IMR-90 (cell line): Measurements from ENCODE around the gene DHRSX. TPM values are rescaled to one million over a fixed set of nuclear protein-coding genes. Genes with fewer than 3 reads are reported as not detected.

Experiments used
- ATAC-seq: fragments of 200-7000 bp; cut with Tn5 transposase; 2 replicates; pipeline ENCODE4 v1.9.1; 2020; ENCODE audit warnings: low read depth, mild to moderate bottlenecking, moderate library complexity
- BruUV-seq: library from RNA; stranded (reverse); fragments of 400-500 nt; replicated peaks from 2 replicates; lab custom pipeline; 2021; lab: Mats Ljungman, UMichigan
- CTCF ChIA-PET: fragments of 300-600 bp; formaldehyde crosslinking; extraction: SDS; loops from one replicate; lab custom pipeline; 2021; ENCODE audit warnings: antibody characterized with exemption; lab: Yijun Ruan, JAX
- POLR2A ChIA-PET: fragments of 300-600 bp; sonication (Branson Sonifier 250); formaldehyde crosslinking; loops from one replicate; lab custom pipeline; 2022; ENCODE audit warnings: antibody characterized with exemption; ENCODE audit not compliant: unreplicated experiment; lab: Charles Lee
- DNase-seq: peaks from one replicate; pipeline ENCODE4 v3.0.0; 2013
- H2AFZ ChIP-seq: replicated peaks from 2 replicates; pipeline ENCODE3; 2013; ENCODE audit warnings: low read length, mild to moderate bottlenecking; ENCODE audit not compliant: poor library complexity
- H2AK5ac ChIP-seq: 2 replicates; pipeline ENCODE4 v1.6.1; 2013; ENCODE audit warnings: low read depth, low read length, inconsistent platforms
- H2AK9ac ChIP-seq: replicated peaks from 2 replicates; pipeline ENCODE3; 2013; ENCODE audit warnings: mild to moderate bottlenecking, low read depth, low read length, moderate library complexity; ENCODE audit not compliant: poor library complexity
- H2BK120ac ChIP-seq: 2 replicates; pipeline ENCODE4 v1.6.1; 2013; ENCODE audit warnings: low read depth, low read length, inconsistent platforms
- H2BK15ac ChIP-seq: 3 replicates; pipeline ENCODE4 v1.6.1; 2013; ENCODE audit warnings: low read depth, low read length, inconsistent platforms
- H2BK20ac ChIP-seq: 2 replicates; pipeline ENCODE4 v1.6.1; 2013; ENCODE audit warnings: low read depth, mild to moderate bottlenecking, inconsistent platforms, low read length, moderate library complexity
- H2BK5ac ChIP-seq: 2 replicates; pipeline ENCODE4 v1.6.1; 2013; ENCODE audit warnings: mild to moderate bottlenecking, low read depth, low read length, inconsistent platforms; ENCODE audit not compliant: poor library complexity, severe bottlenecking
- H3K14ac ChIP-seq: replicated peaks from 2 replicates; pipeline ENCODE4 v1.6.1; 2013; ENCODE audit warnings: low read depth, low read length, inconsistent platforms
- H3K18ac ChIP-seq: 2 replicates; pipeline ENCODE4 v1.6.1; 2013; ENCODE audit warnings: low read depth, low read length, control low read depth
- H3K23ac ChIP-seq: 2 replicates; pipeline ENCODE4 v1.6.1; 2013; ENCODE audit warnings: low read depth, low read length, inconsistent platforms
- H3K27ac ChIP-seq: 2 replicates; pipeline ENCODE4 v1.5.1; 2013; ENCODE audit warnings: mild to moderate bottlenecking, control low read depth, low read length; ENCODE audit not compliant: insufficient read depth
- H3K27me3 ChIP-seq: 2 replicates; pipeline ENCODE4 v1.6.1; 2013; ENCODE audit warnings: low read length; ENCODE audit not compliant: control insufficient read depth, insufficient read depth
- H3K36me3 ChIP-seq: 2 replicates; pipeline ENCODE4 v1.6.1; 2013; ENCODE audit warnings: low read length, mixed read lengths; ENCODE audit not compliant: control insufficient read depth, insufficient read depth
- H3K4ac ChIP-seq: 2 replicates; pipeline ENCODE4 v1.6.1; 2013; ENCODE audit warnings: low read depth, low read length, inconsistent platforms
- H3K4me1 ChIP-seq: 2 replicates; pipeline ENCODE4 v1.6.1; 2013; ENCODE audit warnings: low read length, mixed read lengths; ENCODE audit not compliant: control insufficient read depth, insufficient read depth
- H3K4me2 ChIP-seq: 2 replicates; pipeline ENCODE4 v1.6.1; 2013; ENCODE audit warnings: low read depth, mild to moderate bottlenecking, control low read depth, low read length, moderate library complexity
- H3K4me3 ChIP-seq: 2 replicates; pipeline ENCODE4 v1.5.1; 2013; ENCODE audit warnings: low read depth, mild to moderate bottlenecking, control low read depth, low read length, moderate library complexity; ENCODE audit not compliant: insufficient read depth
- H3K56ac ChIP-seq: 2 replicates; pipeline ENCODE4 v1.6.1; 2013; ENCODE audit warnings: low read length, inconsistent platforms; ENCODE audit not compliant: insufficient read depth; ENCODE audit errors: extremely low read depth
- H3K79me1 ChIP-seq, 2 experiments: 2 replicates each; pipeline ENCODE4 v1.6.1; 2013; ENCODE audit warnings: low read length in 2 of 2, inconsistent platforms in 1 of 2, low read depth in 1 of 2
- H3K9ac ChIP-seq: 2 replicates; pipeline ENCODE4 v1.6.1; 2013; ENCODE audit warnings: low read depth, low read length, control low read depth
- H3K9me1 ChIP-seq: 2 replicates; pipeline ENCODE4 v1.6.1; 2013; ENCODE audit warnings: low read length, inconsistent platforms; ENCODE audit not compliant: insufficient read depth
- H3K9me3 ChIP-seq: 2 replicates; pipeline ENCODE4 v1.6.1; 2013; ENCODE audit warnings: low read length; ENCODE audit not compliant: control insufficient read depth, insufficient read depth
- H4K20me1 ChIP-seq: 2 replicates; pipeline ENCODE4 v1.6.1; 2013; ENCODE audit warnings: low read length, inconsistent platforms; ENCODE audit not compliant: insufficient read depth
- H4K5ac ChIP-seq: 2 replicates; pipeline ENCODE4 v1.6.1; 2013; ENCODE audit warnings: mild to moderate bottlenecking, low read depth, low read length, control low read depth
- H4K8ac ChIP-seq, 2 experiments: 2 replicates each; pipeline ENCODE4 v1.6.1; 2013; ENCODE audit warnings: low read depth in 2 of 2, low read length in 2 of 2, control low read depth in 1 of 2, inconsistent platforms in 1 of 2
- H4K91ac ChIP-seq: 2 replicates; pipeline ENCODE4 v1.6.1; 2013; ENCODE audit warnings: low read depth, low read length, inconsistent platforms; ENCODE audit not compliant: insufficient read depth
- BHLHE40 ChIP-seq: fragments of 150-350 bp; IDR thresholded peaks from 2 replicates; pipeline ENCODE4 v1.6.1; 2016; ENCODE audit warnings: mild to moderate bottlenecking, low read depth, low read length
- ELK1 ChIP-seq: fragments of 150-350 bp; IDR thresholded peaks from 2 replicates; pipeline ENCODE4 v1.6.1; 2016; ENCODE audit warnings: low read depth, mild to moderate bottlenecking, low read length, moderate library complexity, borderline replicate concordance
- MXI1 ChIP-seq: IDR thresholded peaks from 2 replicates; pipeline ENCODE4 v1.6.1; 2012; ENCODE audit warnings: low read depth, mild to moderate bottlenecking, low read length, moderate library complexity, borderline replicate concordance
- SMC3 ChIP-seq: fragments of 150-350 bp; IDR thresholded peaks from 2 replicates; pipeline ENCODE4 v1.6.1; 2016; ENCODE audit warnings: low read depth, mild to moderate bottlenecking, antibody characterized with exemption, low read length, moderate library complexity
- USF2 ChIP-seq: fragments of 150-350 bp; IDR thresholded peaks from 2 replicates; pipeline ENCODE4 v1.6.1; 2017; ENCODE audit warnings: mild to moderate bottlenecking, antibody characterized with exemption, low read length, low read depth
- WGBS, 2 experiments: methylation state at CpG; one replicate each; pipeline versions ENCODE4 v1.1.5 to v1.1.7; 2013; ENCODE audit warnings: missing lambda C conversion rate in 2 of 2; ENCODE audit not compliant: insufficient read length in 1 of 2; ENCODE audit errors: extremely low coverage in 2 of 2; 5-methylcytosine and 5-hydroxymethylcytosine counted together
- dilution Hi-C: fragments of 300-500 bp; cut with HindIII; formaldehyde crosslinking; loops from one replicate; pipeline ENCODE4 v1.14.3; 2018; ENCODE audit warnings: low sequenced_read_pairs; ENCODE audit not compliant: unreplicated experiment
- in situ Hi-C: fragments of 300-500 bp; cut with MboI; formaldehyde crosslinking; loops from 3 replicates; pipeline ENCODE4 v1.14.3; 2019; ENCODE audit warnings: low sequenced_read_pairs, inconsistent platforms, mixed read lengths
- intact Hi-C: fragments of 100-400 bp; cut with micrococcal nuclease; formaldehyde crosslinking; loops from 2 replicates; pipeline ENCODE4 v1.10.0; 2022
- polyA plus RNA-seq, 3 experiments: library from polyadenylated mRNA; depleted of rRNA; stranded (reverse); fragments of >200 nt; gene quantifications; 2 replicates each; pipeline ENCODE4 v1.2.3, GENCODE V29; 2012; ENCODE audit warnings: low replicate concordance in 1 of 3
- total RNA-seq: library from RNA; depleted of rRNA; stranded (reverse); fragments of >200 nt; gene quantifications from 2 replicates; pipeline ENCODE4 v1.2.3, GENCODE V29; 2012

The DHRSX gene
- total and polyA plus RNA-seq, 2 of the 4 experiments (the other 2 are of a cell fraction): 26.2 to 38.0 TPM

- intact Hi-C loops: no loop called here
- Histone ChIP-seq H3K4me2 (no peak overlapping the region), H3K79me1 (peaks cover 5 to 11% of the 10 kb centered on the region in 2 experiments; a peak in 2 of 4 replicates), H2BK20ac (no peak overlapping the region), H3K18ac (no peak overlapping the region), H3K14ac (no peak overlapping the region), H4K8ac (no peak overlapping the region), H2AFZ (no peak overlapping the region), H3K36me3 (peaks cover 17% of the 10 kb centered on the region), H3K9ac (no peak overlapping the region), H4K91ac (no peak overlapping the region), H3K27me3 (no peaks in the 10 kb centered on the region), H3K9me3 (no peaks in the 10 kb centered on the region), H3K23ac (no peak overlapping the region), H3K9me1 (no peaks in the 10 kb centered on the region), H3K27ac (no peak overlapping the region), H3K4me3 (no peak overlapping the region), H3K56ac (no peak overlapping the region), H2AK9ac (no peak overlapping the region), H2BK120ac (no peak overlapping the region), H2BK15ac (no peak overlapping the region), H3K4ac (no peak overlapping the region), H4K5ac (no peak overlapping the region), H2BK5ac (no peak overlapping the region), H2AK5ac (no peak overlapping the region), H4K20me1 (no peaks in the 10 kb centered on the region), H3K4me1 (no peaks in the 10 kb centered on the region)
- no CpG with 5 or more reads among the region's 2 CpGs for WGBS, 2 experiments
- POLR2A ChIA-PET: no interaction called here
- no TSS peak for BruUV-seq
- ATAC-seq: no peak
- in situ Hi-C loops: no loop called here
- dilution Hi-C loops: no loop called here
- CTCF ChIA-PET: no interaction called here
- TF ChIP-seq SMC3 (no peak), BHLHE40 (no peak), USF2 (no peak), MXI1 (no peak), ELK1 (no peak)
- no peak for DNase-seq
These were observed 65.3 kb downstream of the DHRSX start for GRCh38 chrX:2435465-2435864.
